GM15510 (cell line): Measurements from ENCODE around the gene STX16.

Source experiments
- POLR2A ChIP-seq: IDR thresholded peaks from 3 replicates; pipeline ENCODE4 v1.6.1; 2011; ENCODE audit warnings: borderline replicate concordance; ENCODE audit not compliant: insufficient read length; ENCODE audit errors: extremely low read depth

The STX16 gene

GRCh38 chr20:58718121-58718563 lies 67.1 kb downstream of the STX16 start:
- TF ChIP-seq POLR2A, result no peak

GRCh38 chr20:58718729-58719128 lies 67.6 kb downstream of the STX16 start:
- no peak for TF ChIP-seq POLR2A

GRCh38 chr20:58719258-58719657 lies 68.2 kb downstream of the STX16 start:
- TF ChIP-seq POLR2A, result no peak

GRCh38 chr20:58719971-58720371 lies 68.9 kb downstream of the STX16 start:
- no peak for TF ChIP-seq POLR2A

GRCh38 chr20:58720890-58721289 lies 69.8 kb downstream of the STX16 start:
- no peak for TF ChIP-seq POLR2A

GRCh38 chr20:58721951-58722778 lies 71.1 kb downstream of the STX16 start:
- no peak for TF ChIP-seq POLR2A

- TF ChIP-seq POLR2A, result no peak
Measured at GRCh38 chr20:58722877-58723627, 72.0 kb downstream of the STX16 start.

GRCh38 chr20:58723628-58723984 lies 72.5 kb downstream of the STX16 start:
- TF ChIP-seq POLR2A, result no peak
